GM12878 (cell line): ENCODE results near the gene TRIM71. TPM values are rescaled to one million over a fixed set of nuclear protein-coding genes. Genes with fewer than 3 reads are reported as not detected.

Experiments
- ATAC-seq: fragments of 200-7000 bp; cut with Tn5 transposase; 3 replicates; pipeline ENCODE4 v1.9.1; 2020; ENCODE audit warnings: mild to moderate bottlenecking, moderate library complexity
- BruUV-seq: library from RNA; stranded (reverse); fragments of 400-500 nt; replicated peaks from 2 replicates; lab custom pipeline; 2021; lab: Mats Ljungman, UMichigan
- CTCF ChIA-PET: fragments of 300-600 bp; sonication (Branson Sonifier 250); formaldehyde crosslinking; extraction: SDS; loops from one replicate; lab custom pipeline; 2021; ENCODE audit warnings: inconsistent platforms; lab: Yijun Ruan, JAX
- POLR2A ChIA-PET: fragments of 350-600 bp; formaldehyde crosslinking; extraction: SDS; loops from one replicate; lab custom pipeline; 2021; ENCODE audit warnings: inconsistent platforms; lab: Charles Lee
- RAD21 ChIA-PET: fragments of 300-600 bp; sonication (Branson Sonifier 250); formaldehyde crosslinking; loops from one replicate; lab custom pipeline; 2023; ENCODE audit warnings: antibody characterized with exemption; ENCODE audit not compliant: unreplicated experiment; lab: Charles Lee
- SMC1A ChIA-PET: fragments of 300-600 bp; sonication (Branson Sonifier 250); formaldehyde crosslinking; loops from one replicate; lab custom pipeline; 2023; ENCODE audit not compliant: unreplicated experiment, uncharacterized antibody; lab: Charles Lee
- DNase-seq: peaks from one replicate; pipeline ENCODE4 v3.0.0-alpha.2; 2011; ENCODE audit warnings: low read depth, low spot score
- FAIRE-seq: peaks from 3 replicates; lab custom pipeline; 2011; peaks lifted over from hg19 to GRCh38; lab: Jason Lieb, UNC
- H2AFZ ChIP-seq: 2 replicates; pipeline ENCODE4 v1.6.0; 2011; ENCODE audit warnings: low read depth, low read length, control low read depth; ENCODE audit not compliant: control insufficient read depth
- H3K27ac ChIP-seq: 2 replicates; pipeline ENCODE4 v1.5.1; 2011; ENCODE audit warnings: control low read depth; ENCODE audit not compliant: control insufficient read depth, insufficient read depth
- H3K27me3 ChIP-seq, 2 experiments: replicated peaks in 1 of 2; 2 replicates each; pipeline versions ENCODE4 v1.6.0 to v1.6.1; 2011; ENCODE audit warnings: low read length in 1 of 2; ENCODE audit not compliant: control insufficient read depth in 2 of 2, insufficient read depth in 2 of 2
- H3K36me3 ChIP-seq, 2 experiments: 2 replicates each; pipeline ENCODE4 v1.5.1; 2011; ENCODE audit warnings: low read length in 1 of 2; ENCODE audit not compliant: control insufficient read depth in 2 of 2, insufficient read depth in 2 of 2
- H3K4me1 ChIP-seq: 2 replicates; pipeline ENCODE4 v1.6.1; 2011; ENCODE audit warnings: mild to moderate bottlenecking, low read length, moderate library complexity, mixed read lengths; ENCODE audit not compliant: control insufficient read depth, insufficient read depth
- H3K4me2 ChIP-seq: 2 replicates; pipeline ENCODE4 v1.6.0; 2011; ENCODE audit warnings: control low read depth; ENCODE audit not compliant: control insufficient read depth, insufficient read depth
- H3K4me3 ChIP-seq: fragments of 200-600 bp; sonication (generic); 2 replicates; pipeline ENCODE4 v1.5.1; 2016
- H3K79me2 ChIP-seq: 2 replicates; pipeline ENCODE4 v1.6.0; 2011; ENCODE audit warnings: low read length; ENCODE audit not compliant: control insufficient read depth, insufficient read depth
- H3K9ac ChIP-seq: 2 replicates; pipeline ENCODE4 v1.8.0; 2011; ENCODE audit warnings: low read length, control low read depth, mixed read lengths; ENCODE audit not compliant: control insufficient read depth, insufficient read depth
- H3K9me3 ChIP-seq: replicated peaks from 3 replicates; pipeline ENCODE4 v1.5.1; 2011; ENCODE audit warnings: mild to moderate bottlenecking, low read length; ENCODE audit not compliant: control insufficient read depth, insufficient read depth
- H4K20me1 ChIP-seq: 2 replicates; pipeline ENCODE4 v1.6.0; 2011; ENCODE audit not compliant: control insufficient read depth, insufficient read depth
- CBX5 ChIP-seq: sonication (generic); IDR thresholded peaks from 2 replicates; pipeline ENCODE4 v1.6.1; 2016; ENCODE audit warnings: low read depth, moderate library complexity, mild to moderate bottlenecking, inconsistent platforms
- CHD1 ChIP-seq: IDR thresholded peaks from 2 replicates; pipeline ENCODE4 v1.6.1; 2012; ENCODE audit warnings: low read depth, low read length, improper control_type of control experiment
- FOS ChIP-seq: IDR thresholded peaks from 3 replicates; pipeline ENCODE4 v1.6.1; 2011; ENCODE audit warnings: borderline replicate concordance; ENCODE audit not compliant: insufficient read length; ENCODE audit errors: extremely low read depth
- MEF2B ChIP-seq: fragments of 450-650 bp; IDR thresholded peaks from 2 replicates; pipeline ENCODE4 v1.6.1; 2018; ENCODE audit warnings: mild to moderate bottlenecking, moderate library complexity; ENCODE audit not compliant: partially characterized antibody, poor library complexity, severe bottlenecking
- RAD21 ChIP-seq: IDR thresholded peaks from 2 replicates; pipeline ENCODE4 v1.6.1; 2011; ENCODE audit warnings: mild to moderate bottlenecking, low read depth, low read length, moderate library complexity; ENCODE audit not compliant: insufficient read depth
- SPI1 ChIP-seq: IDR thresholded peaks from 2 replicates; pipeline ENCODE4 v1.6.1; 2011; ENCODE audit warnings: low read depth, mild to moderate bottlenecking, low read length, moderate library complexity, borderline replicate concordance; ENCODE audit not compliant: insufficient read depth
- SREBF1 ChIP-seq: IDR thresholded peaks from 2 replicates; pipeline ENCODE4 v1.6.1; 2012; ENCODE audit warnings: mild to moderate bottlenecking, low read length
- TCF12 ChIP-seq: IDR thresholded peaks from 2 replicates; pipeline ENCODE4 v1.6.1; 2011; ENCODE audit warnings: low read depth, mild to moderate bottlenecking, low read length
- YY1 ChIP-seq: IDR thresholded peaks from 2 replicates; pipeline ENCODE4 v1.6.1; 2011; ENCODE audit warnings: low read depth, mild to moderate bottlenecking, low read length
- ZNF687 ChIP-seq: fragments of 450-650 bp; IDR thresholded peaks from 2 replicates; pipeline ENCODE4 v1.6.1; 2017; ENCODE audit warnings: mild to moderate bottlenecking, moderate library complexity
- WGBS: methylation state at CpG from one replicate; pipeline ENCODE4 v1.1.6; 2016; ENCODE audit warnings: low lambda C conversion rate; ENCODE audit not compliant: insufficient replicate concordance, insufficient coverage; ENCODE audit errors: missing lambda C conversion rate; 5-methylcytosine and 5-hydroxymethylcytosine counted together
- in situ Hi-C: fragments of 300-500 bp; cut with MboI; formaldehyde crosslinking; loops from 9 replicates; pipeline ENCODE4 v1.14.3; 2018; ENCODE audit warnings: mixed read lengths
- intact Hi-C: fragments of 100-400 bp; cut with micrococcal nuclease; formaldehyde crosslinking; loops from one replicate; pipeline ENCODE4 v1.14.2; 2022; ENCODE audit not compliant: unreplicated experiment
- polyA plus RNA-seq, 11 experiments: library from polyadenylated mRNA; depleted of rRNA in 4 of 11; unstranded in 6 of 11; stranded (reverse) in 5 of 11; fragments of >200 nt; fragmentation: Nextera tagmentation in 4 of 11; fragmentation: Illumina TruSeq in 1 of 11; extraction: Ambion mirVana in 4 of 11; extraction: Trizol in 1 of 11; gene quantifications; 1 replicate in 1 of 11; 2 replicates in 10 of 11; pipeline versions ENCODE4 v1.2.1 to v1.2.3, GENCODE V29; 2011 to 2016; ENCODE audit warnings: inconsistent platforms in 2 of 11, missing spikeins in 2 of 11, low read depth in 1 of 11
- total RNA-seq, 4 experiments: library from RNA; depleted of rRNA in 3 of 4; stranded (reverse); fragments of >200 nt in 3 of 4; fragmentation: Illumina TruSeq in 1 of 4; extraction: Trizol in 1 of 4; gene quantifications; 2 replicates each; pipeline versions ENCODE4 v1.2.1 to v1.2.3, GENCODE V29; 2013 to 2021

TRIM71 gene
- total and polyA plus RNA-seq, 10 of the 15 experiments (the other 5 are each of a cell fraction or from before 2014, with no cell fraction given), result 0.02 to 1.8 (median 0.16) TPM

- ATAC-seq, result no peak
Measured at GRCh38 chr3:32841341-32841740, 23.5 kb downstream of the TRIM71 start.

More at GRCh38 chr3:32841341-32841740, 23.5 kb downstream of the TRIM71 start:
- DNase-seq, result no peak
- Histone ChIP-seq H4K20me1 (no peaks in the 10 kb centered on the region), H3K9ac (no peak overlapping the region), H3K4me1 (peaks cover 9% of the 10 kb centered on the region; the same call in 1 of the 2 replicates), H3K36me3 (no peaks in the 10 kb centered on the region), H2AFZ (no peak overlapping the region), H3K9me3 (0 out of 3 replicates have a peak, but pooled peaks cover 2% of the 10 kb centered on the region), H3K79me2 (no peaks in the 10 kb centered on the region), H3K27me3 (no peaks in the 10 kb centered on the region), H3K4me3 (no peak overlapping the region), H3K27ac (no peak overlapping the region), H3K4me2 (no peak overlapping the region)
- ChIA-PET RAD21 (interaction anchor here (1.0 to 1.3 kb wide), 3 partner anchors 10 to 41 kb away, joined by 3 to 6 read pairs (median 4); no protein-coding TSS in a partner anchor), SMC1A (interaction anchor here (0.8 to 1.2 kb wide), 3 partner anchors 11 to 42 kb away, joined by 3 read pairs; no protein-coding TSS in a partner anchor), CTCF (interaction anchor here (1.3 kb wide), 1 partner anchor 62 kb away, joined by 4 read pairs; no protein-coding TSS in a partner anchor), POLR2A (interaction anchor here (0.6 to 0.9 kb wide), 2 partner anchors 8 to 11 kb away, joined by 3 to 4 read pairs; no protein-coding TSS in a partner anchor)
- no peak for TF ChIP-seq MEF2B
- no peak for TF ChIP-seq SPI1
- no peak for TF ChIP-seq CHD1
- no peak for TF ChIP-seq CBX5
- no peak for TF ChIP-seq ZNF687
- TF ChIP-seq SREBF1, result no peak
- TF ChIP-seq TCF12, result no peak
- TF ChIP-seq FOS, result no peak
- TF ChIP-seq RAD21, result no peak
- no peak for TF ChIP-seq YY1
- 44% methylated on average over 12 of the region's 12 CpGs for WGBS
- no TSS peak for BruUV-seq
- FAIRE-seq, result no peak
- in situ Hi-C loops, result no loop called here
- intact Hi-C loops, result no loop called here
